Measurements from ENCODE around the gene GTPBP4.

DNA sequence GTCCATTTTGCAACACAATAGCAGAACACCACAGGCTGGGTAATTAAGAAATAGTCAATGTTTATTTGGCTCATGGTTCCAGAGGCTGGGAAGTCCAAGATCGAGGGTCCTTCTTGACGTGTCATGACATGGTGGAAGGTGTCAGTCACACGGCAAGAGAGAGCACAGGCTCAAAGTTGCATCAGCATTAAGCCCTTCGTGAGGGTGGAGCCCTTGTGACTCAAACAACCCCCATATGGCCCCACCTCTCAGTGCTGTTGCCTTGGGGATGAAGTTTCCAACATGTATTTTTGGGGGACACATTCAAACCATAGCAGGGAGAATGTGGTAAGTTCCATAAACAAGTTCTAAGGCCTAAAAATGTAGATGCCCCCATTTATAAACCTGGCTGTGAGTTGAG is 24.6 kb upstream of the GTPBP4 start:
- TF ChIP-seq, protein P1, sequence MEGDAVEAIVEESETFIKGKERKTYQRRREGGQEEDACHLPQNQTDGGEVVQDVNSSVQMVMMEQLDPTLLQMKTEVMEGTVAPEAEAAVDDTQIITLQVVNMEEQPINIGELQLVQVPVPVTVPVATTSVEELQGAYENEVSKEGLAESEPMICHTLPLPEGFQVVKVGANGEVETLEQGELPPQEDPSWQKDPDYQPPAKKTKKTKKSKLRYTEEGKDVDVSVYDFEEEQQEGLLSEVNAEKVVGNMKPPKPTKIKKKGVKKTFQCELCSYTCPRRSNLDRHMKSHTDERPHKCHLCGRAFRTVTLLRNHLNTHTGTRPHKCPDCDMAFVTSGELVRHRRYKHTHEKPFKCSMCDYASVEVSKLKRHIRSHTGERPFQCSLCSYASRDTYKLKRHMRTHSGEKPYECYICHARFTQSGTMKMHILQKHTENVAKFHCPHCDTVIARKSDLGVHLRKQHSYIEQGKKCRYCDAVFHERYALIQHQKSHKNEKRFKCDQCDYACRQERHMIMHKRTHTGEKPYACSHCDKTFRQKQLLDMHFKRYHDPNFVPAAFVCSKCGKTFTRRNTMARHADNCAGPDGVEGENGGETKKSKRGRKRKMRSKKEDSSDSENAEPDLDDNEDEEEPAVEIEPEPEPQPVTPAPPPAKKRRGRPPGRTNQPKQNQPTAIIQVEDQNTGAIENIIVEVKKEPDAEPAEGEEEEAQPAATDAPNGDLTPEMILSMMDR (IDR thresholded peaks at IDR 0.05) = no peak
- TF ChIP-seq POLR2A (IDR thresholded peaks at IDR 0.05) (no peak), EP300 (IDR thresholded peaks at IDR 0.05) (no peak), POLR2AphosphoS5 (IDR thresholded peaks at IDR 0.05) (no peak)

Data from gastroesophageal sphincter (tissue), 3 donors.